ENCODE data around the gene VIP. TPM values are rescaled to one million over a fixed set of nuclear protein-coding genes. Genes with fewer than 3 reads are reported as not detected.

Gene VIP
- total and polyA plus RNA-seq, 2 of the 8 experiments (the other 6 are each of a cell fraction or from before 2014, with no cell fraction given) = not detected

DNA sequence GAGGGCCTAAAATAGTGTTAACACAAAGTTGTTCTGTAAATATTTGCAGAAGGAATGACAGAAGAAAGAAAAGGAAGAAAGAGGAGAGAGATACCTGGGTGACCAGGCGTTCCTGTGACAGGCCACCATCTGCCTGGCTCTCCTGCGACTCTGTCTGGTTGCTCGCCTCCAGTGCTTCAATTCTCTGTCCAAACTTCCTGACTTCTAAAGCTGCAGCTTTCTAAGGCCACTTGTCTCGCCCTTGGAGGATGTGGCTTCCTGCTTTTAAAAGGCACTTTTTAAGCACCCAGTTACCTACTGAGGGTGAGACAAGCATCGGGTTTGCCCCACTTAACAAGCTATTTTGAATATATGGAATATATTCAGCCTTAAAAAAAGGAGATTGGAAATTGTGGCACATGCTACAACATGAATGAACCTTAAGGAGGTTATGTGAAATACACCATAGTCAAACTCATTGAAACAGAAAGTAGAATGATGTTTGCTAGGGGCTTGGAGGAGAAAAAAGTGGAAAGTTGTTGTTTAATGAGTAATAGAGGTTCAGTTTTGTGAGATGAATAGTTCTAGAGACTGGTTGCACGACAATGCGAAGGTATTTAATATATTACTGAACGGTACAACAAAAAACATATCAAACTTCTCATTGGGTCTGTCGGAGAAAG is 32.8 kb downstream of the VIP start:
- H3K4ac ChIP-seq (replicated peaks; ENCODE audit: insufficient read length, low read depth, low read length) = no peak overlapping the region
- CTCF ChIA-PET (ENCODE audit: partially characterized antibody) = interaction anchor here (1.1 to 1.6 kb wide), 2 partner anchors 16 to 67 kb away, joined by 3 to 4 read pairs; no protein-coding TSS in a partner anchor
- no peak overlapping the region for H3K4me2 ChIP-seq (ENCODE audit: insufficient read depth in 1 of 2, low read depth in 2 of 2, low read length in 2 of 2)
- no peak overlapping the region for H3K56ac ChIP-seq (replicated peaks; ENCODE audit: insufficient read length, low read depth, low read length)
- H3K79me2 ChIP-seq (ENCODE audit: control insufficient read depth in 1 of 2, insufficient read depth in 2 of 2, low read length in 2 of 2) = no peaks in the 10 kb centered on the region; a peak in 1 of 4 replicates
- no peak overlapping the region for H2BK120ac ChIP-seq (replicated peaks; ENCODE audit: low read depth, low read length)
- no peak overlapping the region for H4K91ac ChIP-seq (replicated peaks; ENCODE audit: insufficient read length, low read length)
- no peak overlapping the region for H3K18ac ChIP-seq (ENCODE audit: extremely low read depth, low read length)
- H3K36me3 ChIP-seq (ENCODE audit: control insufficient read depth in 2 of 4, insufficient read depth in 4 of 4, low read length in 3 of 4) = no peaks in the 10 kb centered on the region
- no peak overlapping the region for H3K9ac ChIP-seq (replicated peaks in 1 of 4; ENCODE audit: extremely low read depth in 1 of 4, low read depth in 3 of 4, low read length in 3 of 4)
- H2BK5ac ChIP-seq (ENCODE audit: low read depth, low read length) = no peak overlapping the region
- no peaks in the 10 kb centered on the region for H4K20me1 ChIP-seq (replicated peaks in 1 of 2; ENCODE audit: control insufficient read depth in 1 of 2, insufficient read depth in 2 of 2, low read length in 2 of 2)
- no peak overlapping the region for H3K14ac ChIP-seq (ENCODE audit: insufficient read length)
- POLR2A ChIA-PET (ENCODE audit: partially characterized antibody) = no interaction called here
- H2AFZ ChIP-seq (ENCODE audit: low read length) = no peak overlapping the region
- no peak overlapping the region for H2BK20ac ChIP-seq (ENCODE audit: low read length)
- 81% methylated on average over 9 of the region's 9 CpGs; no CpG with 5 or more reads in 1 of the 2 experiments for whole genome bisulfite sequencing, 2 experiments (ENCODE audit: extremely low coverage in 1 of 2, insufficient coverage in 1 of 2, insufficient read length in 1 of 2, insufficient replicate concordance in 2 of 2, low coverage in 1 of 2, low lambda C conversion rate in 2 of 2, missing lambda C conversion rate in 1 of 2)
- no peak overlapping the region for H2AK5ac ChIP-seq (ENCODE audit: low read depth, low read length)
- no peak overlapping the region for H3K23ac ChIP-seq (ENCODE audit: insufficient read length)
- no peak overlapping the region for H3K4me3 ChIP-seq (ENCODE audit: extremely low read depth in 1 of 4, insufficient read depth in 2 of 4, low read depth in 3 of 4, low read length in 4 of 4)
- H2BK12ac ChIP-seq (ENCODE audit: low read depth, low read length) = no peak overlapping the region
- no peak overlapping the region for H4K8ac ChIP-seq (ENCODE audit: extremely low read depth, insufficient read depth, low read length)
- no peaks in the 10 kb centered on the region for H3K9me3 ChIP-seq (ENCODE audit: insufficient read depth in 2 of 2, low read depth in 1 of 2, low read length in 1 of 2)
- H3K27me3 ChIP-seq (replicated peaks in 1 of 4; ENCODE audit: control insufficient read depth in 3 of 4, extremely low read depth in 1 of 4, insufficient read depth in 3 of 4, low read length in 3 of 4) = no peaks in the 10 kb centered on the region
- no peaks in the 10 kb centered on the region for H3K23me2 ChIP-seq (ENCODE audit: low read depth, low read length)
- FAIRE-seq (no peak), DNase-seq (ENCODE audit: low read depth in 1 of 2, low spot score in 2 of 2) (no peak)
- H3K27ac ChIP-seq (ENCODE audit: low read depth, low read length) = no peak overlapping the region
- no peaks in the 10 kb centered on the region for H3K4me1 ChIP-seq (replicated peaks in 1 of 4; ENCODE audit: control insufficient read depth in 3 of 4, insufficient read depth in 4 of 4, low read length in 3 of 4)
- no peaks in the 10 kb centered on the region for H3K79me1 ChIP-seq (ENCODE audit: low read depth, low read length)
- no peak overlapping the region for H2BK15ac ChIP-seq (ENCODE audit: low read length)
- no peak overlapping the region for H4K5ac ChIP-seq (ENCODE audit: insufficient read length, low read depth, low read length)
- TF ChIP-seq MAFK (IDR thresholded peaks at IDR 0.05; ENCODE audit: low read depth, low read length) (no peak), KDM1A (IDR thresholded peaks at IDR 0.05; ENCODE audit: borderline replicate concordance, low read length) (no peak), GABPA (IDR thresholded peaks at IDR 0.05; ENCODE audit: borderline replicate concordance, insufficient read depth, low read length) (no peak), SIX5 (IDR thresholded peaks at IDR 0.05; ENCODE audit: low read depth, low read length) (no peak), SIN3A (conservative IDR thresholded peaks at IDR 0.05 in 1 of 2, IDR thresholded peaks at IDR 0.05 in 1 of 2; ENCODE audit: low read depth in 1 of 2, low read length in 2 of 2) (no peak), JUND (IDR thresholded peaks at IDR 0.05; ENCODE audit: low read length) (no peak), TEAD4 (IDR thresholded peaks at IDR 0.05; ENCODE audit: low read depth, low read length) (no peak), TCF12 (IDR thresholded peaks at IDR 0.05; ENCODE audit: low read depth, low read length) (no peak), ZNF274 (IDR thresholded peaks at IDR 0.05; ENCODE audit: borderline replicate concordance, extremely low read depth, low read length) (no peak), POU5F1 (IDR thresholded peaks at IDR 0.05; ENCODE audit: low read depth, low read length) (no peak)
- TF ChIP-seq, protein P1, sequence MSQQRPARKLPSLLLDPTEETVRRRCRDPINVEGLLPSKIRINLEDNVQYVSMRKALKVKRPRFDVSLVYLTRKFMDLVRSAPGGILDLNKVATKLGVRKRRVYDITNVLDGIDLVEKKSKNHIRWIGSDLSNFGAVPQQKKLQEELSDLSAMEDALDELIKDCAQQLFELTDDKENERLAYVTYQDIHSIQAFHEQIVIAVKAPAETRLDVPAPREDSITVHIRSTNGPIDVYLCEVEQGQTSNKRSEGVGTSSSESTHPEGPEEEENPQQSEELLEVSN (IDR thresholded peaks at IDR 0.05) = no peak
- TF ChIP-seq, protein P2, sequence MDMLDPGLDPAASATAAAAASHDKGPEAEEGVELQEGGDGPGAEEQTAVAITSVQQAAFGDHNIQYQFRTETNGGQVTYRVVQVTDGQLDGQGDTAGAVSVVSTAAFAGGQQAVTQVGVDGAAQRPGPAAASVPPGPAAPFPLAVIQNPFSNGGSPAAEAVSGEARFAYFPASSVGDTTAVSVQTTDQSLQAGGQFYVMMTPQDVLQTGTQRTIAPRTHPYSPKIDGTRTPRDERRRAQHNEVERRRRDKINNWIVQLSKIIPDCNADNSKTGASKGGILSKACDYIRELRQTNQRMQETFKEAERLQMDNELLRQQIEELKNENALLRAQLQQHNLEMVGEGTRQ (IDR thresholded peaks at IDR 0.05; ENCODE audit: low read length) = no peak
